PC-3 (cell line): ENCODE measurements around the gene DNASE1L2. TPM values are rescaled to one million over a fixed set of nuclear protein-coding genes. Genes with fewer than 3 reads are reported as not detected.

Source experiments
- ATAC-seq: fragments of 200-7000 bp; cut with Tn5 transposase; 2 replicates; pipeline ENCODE4 v1.9.1; 2020; ENCODE audit warnings: mild to moderate bottlenecking, moderate library complexity
- BruUV-seq: library from RNA; stranded (reverse); fragments of 400-500 nt; replicated peaks from 2 replicates; lab custom pipeline; 2021; lab: Mats Ljungman, UMichigan
- CTCF ChIA-PET: fragments of 300-600 bp; sonication (Branson Sonifier 250); formaldehyde crosslinking; loops from one replicate; lab custom pipeline; 2022; ENCODE audit warnings: antibody characterized with exemption; lab: Charles Lee
- POLR2A ChIA-PET: fragments of 300-600 bp; sonication (Branson Sonifier 250); formaldehyde crosslinking; loops from one replicate; lab custom pipeline; 2022; ENCODE audit warnings: antibody characterized with exemption; ENCODE audit not compliant: unreplicated experiment; lab: Charles Lee
- DNase-seq: peaks from one replicate; pipeline ENCODE4 v3.0.0-alpha.2; 2015
- H2AFZ ChIP-seq: fragments of 300-600 bp; sonication (generic); 2 replicates; pipeline ENCODE4 v1.6.0; 2016; ENCODE audit warnings: antibody characterized with exemption, low read length
- H3F3A ChIP-seq: fragments of 300-600 bp; sonication (generic); one replicate; pipeline ENCODE4 v1.6.0; 2017; ENCODE audit warnings: antibody characterized with exemption, low read length, control low read depth, mild to moderate bottlenecking; ENCODE audit not compliant: unreplicated experiment
- H3K27ac ChIP-seq: fragments of 300-600 bp; sonication (generic); 2 replicates; pipeline ENCODE4 v1.5.1; 2016; ENCODE audit warnings: mild to moderate bottlenecking, low read length
- H3K27me3 ChIP-seq: fragments of 300-600 bp; sonication (generic); 2 replicates; pipeline ENCODE4 v1.6.1; 2016; ENCODE audit warnings: low read length, mixed read lengths
- H3K36me3 ChIP-seq: fragments of 300-600 bp; sonication (generic); 2 replicates; pipeline ENCODE4 v1.6.1; 2016; ENCODE audit warnings: low read depth, mixed run types, low read length, mixed read lengths
- H3K4me1 ChIP-seq: fragments of 300-600 bp; sonication (generic); 2 replicates; pipeline ENCODE4 v1.5.1; 2016; ENCODE audit warnings: low read length; ENCODE audit not compliant: insufficient read depth
- H3K4me2 ChIP-seq: fragments of 300-600 bp; sonication (generic); 2 replicates; pipeline ENCODE4 v1.6.0; 2016; ENCODE audit warnings: low read length
- H3K4me3 ChIP-seq: fragments of 300-600 bp; sonication (generic); 2 replicates; pipeline ENCODE4 v1.5.1; 2016; ENCODE audit warnings: mild to moderate bottlenecking, low read length, mixed read lengths
- H3K79me2 ChIP-seq: fragments of 300-600 bp; sonication (generic); 2 replicates; pipeline ENCODE4 v1.6.1; 2017; ENCODE audit warnings: low read length, mixed read lengths
- H3K9ac ChIP-seq: fragments of 300-600 bp; sonication (generic); 2 replicates; pipeline ENCODE4 v1.6.0; 2016; ENCODE audit warnings: mild to moderate bottlenecking, low read length
- H3K9me2 ChIP-seq: fragments of 300-600 bp; sonication (generic); replicated peaks from 2 replicates; pipeline ENCODE4 v1.6.1; 2016; ENCODE audit warnings: mixed run types, low read length, mixed read lengths
- H3K9me3 ChIP-seq: fragments of 300-600 bp; sonication (generic); 2 replicates; pipeline ENCODE4 v1.6.1; 2016; ENCODE audit warnings: low read length, mixed read lengths
- H4K20me1 ChIP-seq: fragments of 300-600 bp; sonication (generic); 2 replicates; pipeline ENCODE4 v1.6.1; 2016; ENCODE audit warnings: low read length, mixed read lengths
- CTCF ChIP-seq: fragments of 300-600 bp; sonication (generic); conservative IDR thresholded peaks from 2 replicates; pipeline ENCODE4 v1.5.1; 2017; ENCODE audit warnings: antibody characterized with exemption, low read depth, mild to moderate bottlenecking, low read length
- EZH2 ChIP-seq: fragments of 300-600 bp; sonication (generic); IDR thresholded peaks from one replicate; pipeline ENCODE4 v1.6.1; 2017; ENCODE audit warnings: antibody characterized with exemption, mild to moderate bottlenecking, low read length; ENCODE audit not compliant: unreplicated experiment
- EZH2phosphoT487 ChIP-seq: fragments of 300-600 bp; sonication (generic); IDR thresholded peaks from 2 replicates; pipeline ENCODE4 v1.6.1; 2018; ENCODE audit warnings: mild to moderate bottlenecking, antibody characterized with exemption, low read length, borderline replicate concordance
- intact Hi-C: fragments of 100-400 bp; cut with micrococcal nuclease; formaldehyde crosslinking; loops from 2 replicates; pipeline ENCODE4 v1.9.0; 2023
- total RNA-seq: library from RNA; depleted of rRNA; stranded (reverse); fragments of >200 nt; gene quantifications from 2 replicates; pipeline ENCODE4 v1.2.3, GENCODE V29; 2014

Gene DNASE1L2
- total RNA-seq, 1 experiment from 2014 or later = 2.7 TPM

DNA sequence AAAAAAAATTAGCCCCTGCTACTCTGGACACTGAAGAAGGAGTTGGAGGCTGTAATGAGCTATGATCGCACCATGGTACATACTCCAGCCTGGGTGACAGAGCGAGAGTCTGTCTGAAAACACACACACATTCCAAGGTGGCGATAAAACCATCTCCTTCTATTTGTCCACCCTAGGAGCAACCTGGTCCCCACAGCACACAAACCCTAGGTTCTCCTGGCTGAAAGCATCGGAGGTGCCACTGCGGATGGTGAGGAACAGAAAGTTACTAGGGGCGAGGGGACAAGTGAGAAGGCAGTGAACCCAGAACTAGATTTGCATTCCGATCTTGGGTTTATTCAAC is 16.5 kb downstream of the DNASE1L2 start:
- H3K4me1 ChIP-seq = peaks cover 9% of the 10 kb centered on the region
- no peak for DNase-seq
- H3K27me3 ChIP-seq = no peaks in the 10 kb centered on the region
- no peak overlapping the region for H3K4me2 ChIP-seq
- no peak overlapping the region for H2AFZ ChIP-seq
- BruUV-seq = no TSS peak
- H3K36me3 ChIP-seq = peaks cover 18% of the 10 kb centered on the region
- 0 out of 2 replicates have a peak, but pooled peaks cover 4% of the 10 kb centered on the region for H4K20me1 ChIP-seq
- intact Hi-C loops = no loop called here
- H3K27ac ChIP-seq = 0 out of 2 replicates have a peak overlapping the region, but pooled peaks have one; percentile 67
- no peaks in the 10 kb centered on the region for H3K9me2 ChIP-seq
- no peaks in the 10 kb centered on the region for H3K9me3 ChIP-seq
- no peak overlapping the region for H3K4me3 ChIP-seq
- ChIA-PET CTCF (no interaction called here), POLR2A (interaction anchor here (1.4 kb wide), 1 partner anchor 38 kb away, joined by 7 read pairs; the partner anchor contains the start of gene PGP)
- no peak for TF ChIP-seq CTCF
- TF ChIP-seq EZH2 = no peak
- TF ChIP-seq EZH2phosphoT487 = no peak
- no peak for ATAC-seq
- peaks cover 26% of the 10 kb centered on the region for H3K79me2 ChIP-seq
- H3K9ac ChIP-seq = no peak overlapping the region
- H3F3A ChIP-seq = peaks cover 4% of the 10 kb centered on the region

DNA sequence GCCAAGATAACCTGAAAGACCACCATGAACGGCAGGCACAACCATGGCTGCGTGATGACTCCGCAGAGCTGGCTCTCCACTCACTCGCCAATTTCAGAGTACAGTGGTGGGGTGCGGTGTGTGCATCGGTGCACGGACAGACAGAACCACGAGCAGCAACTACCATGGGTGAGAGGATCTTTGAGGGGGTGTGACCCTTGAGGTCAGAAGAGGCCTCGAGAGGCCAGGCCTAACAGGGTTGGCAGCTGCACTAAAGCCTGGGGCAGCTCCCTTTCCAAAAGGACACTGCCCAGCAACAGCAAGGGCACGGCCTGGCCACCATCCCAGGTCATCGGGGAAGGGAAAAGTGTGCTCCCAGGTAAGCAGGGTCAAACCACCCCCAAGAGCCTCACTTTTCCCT is 17.0 kb downstream of the DNASE1L2 start:
- TSS peak; percentile 21 for BruUV-seq
- intact Hi-C loops = no loop called here
- Histone ChIP-seq H3F3A (peaks cover 4% of the 10 kb centered on the region), H3K27ac (no peak overlapping the region), H3K36me3 (peaks cover 23% of the 10 kb centered on the region), H3K9me2 (no peaks in the 10 kb centered on the region), H3K27me3 (no peaks in the 10 kb centered on the region), H3K79me2 (peaks cover 25% of the 10 kb centered on the region), H3K4me3 (no peak overlapping the region), H2AFZ (no peak overlapping the region), H4K20me1 (0 out of 2 replicates have a peak, but pooled peaks cover 8% of the 10 kb centered on the region), H3K9ac (no peak overlapping the region), H3K4me2 (no peak overlapping the region), H3K9me3 (no peaks in the 10 kb centered on the region), H3K4me1 (peaks cover 9% of the 10 kb centered on the region)
- ChIA-PET POLR2A (no interaction called here), CTCF (no interaction called here)
- DNase-seq = no peak
- no peak for ATAC-seq
- TF ChIP-seq CTCF = no peak
- TF ChIP-seq EZH2 = no peak

DNA sequence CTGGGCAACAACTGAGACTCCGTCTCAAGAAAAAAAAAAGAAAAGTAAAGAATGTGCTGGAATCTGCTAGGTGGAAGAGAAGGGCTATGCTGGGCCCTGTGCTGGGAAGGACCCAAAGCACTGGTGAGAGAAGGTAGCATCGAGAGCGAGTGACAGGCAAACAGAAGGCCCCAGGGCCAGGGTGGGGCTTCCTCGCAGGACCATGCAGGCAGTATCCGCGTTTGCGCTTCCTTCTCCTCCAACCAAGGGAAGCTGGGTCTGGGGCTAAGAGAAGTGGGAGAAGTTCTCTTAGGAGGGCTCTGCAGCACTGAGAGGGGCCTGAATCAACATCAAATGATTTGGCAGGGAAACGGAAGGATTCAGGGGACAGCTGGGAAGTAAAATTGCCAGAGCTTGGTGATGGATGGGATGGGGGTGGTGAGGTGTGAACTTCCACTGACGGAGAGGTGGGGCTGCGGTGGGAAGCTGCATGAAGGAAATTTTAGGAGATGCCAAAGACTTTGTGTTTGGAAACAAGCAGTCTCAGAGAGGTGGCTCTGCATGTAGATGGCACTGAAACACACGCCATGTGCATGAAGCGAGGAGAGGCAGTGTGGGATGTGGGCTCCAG is 20.4 kb downstream of the DNASE1L2 start:
- H3K4me2 ChIP-seq = no peak overlapping the region
- H3K9ac ChIP-seq = no peak overlapping the region
- BruUV-seq = no TSS peak
- no peak overlapping the region for H3K27ac ChIP-seq
- POLR2A ChIA-PET = no interaction called here
- peaks cover 41% of the 10 kb centered on the region for H3K36me3 ChIP-seq
- no peak for ATAC-seq
- H4K20me1 ChIP-seq = 0 out of 2 replicates have a peak, but pooled peaks cover 8% of the 10 kb centered on the region
- H3K9me3 ChIP-seq = no peaks in the 10 kb centered on the region
- no peak overlapping the region for H2AFZ ChIP-seq
- H3K4me3 ChIP-seq = no peak overlapping the region
- H3K79me2 ChIP-seq = peaks cover 11% of the 10 kb centered on the region; the same call in 1 of the 2 replicates
- no peaks in the 10 kb centered on the region for H3K9me2 ChIP-seq
- CTCF ChIA-PET = no interaction called here
- intact Hi-C loops = no loop called here
- no peak for TF ChIP-seq CTCF
- no peak for TF ChIP-seq EZH2
- no peak for TF ChIP-seq EZH2phosphoT487
- H3K4me1 ChIP-seq = peaks cover 8% of the 10 kb centered on the region
- H3F3A ChIP-seq = peaks cover 4% of the 10 kb centered on the region
- DNase-seq = no peak
- no peaks in the 10 kb centered on the region for H3K27me3 ChIP-seq
